GM21526 (cell line): ENCODE results near the gene LRCH1.

Experiments
- ATAC-seq: cut with Tn5 transposase; IDR thresholded peaks from one replicate; pipeline ENCODE4 v1.9.1; 2021; ENCODE audit warnings: moderate library complexity; ENCODE audit not compliant: unreplicated experiment, low FRiP score

LRCH1 gene

GRCh38 chr13:46782066-46782465 is 229.1 kb downstream of the LRCH1 start:
- ATAC-seq: no peak

DNA sequence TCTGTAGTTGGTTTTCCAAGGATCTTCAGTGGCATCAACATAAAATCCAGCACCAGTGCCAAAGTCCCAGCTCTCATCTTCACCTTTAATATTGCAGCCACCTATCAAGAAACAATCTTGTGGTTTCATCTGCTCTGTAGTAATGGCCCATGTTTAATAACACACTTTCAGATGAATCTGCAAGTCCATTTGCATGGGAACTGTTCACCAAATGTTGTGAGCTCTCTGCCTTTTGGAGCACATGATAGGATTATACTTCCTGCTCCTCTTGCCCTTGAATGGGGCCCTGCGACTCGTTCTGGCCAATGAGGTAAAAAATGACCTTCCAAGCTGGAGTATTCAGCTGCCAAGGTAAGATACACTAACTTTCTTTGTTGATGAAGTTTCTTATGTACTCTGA is 229.7 kb downstream of the LRCH1 start:
- ATAC-seq: no peak

DNA sequence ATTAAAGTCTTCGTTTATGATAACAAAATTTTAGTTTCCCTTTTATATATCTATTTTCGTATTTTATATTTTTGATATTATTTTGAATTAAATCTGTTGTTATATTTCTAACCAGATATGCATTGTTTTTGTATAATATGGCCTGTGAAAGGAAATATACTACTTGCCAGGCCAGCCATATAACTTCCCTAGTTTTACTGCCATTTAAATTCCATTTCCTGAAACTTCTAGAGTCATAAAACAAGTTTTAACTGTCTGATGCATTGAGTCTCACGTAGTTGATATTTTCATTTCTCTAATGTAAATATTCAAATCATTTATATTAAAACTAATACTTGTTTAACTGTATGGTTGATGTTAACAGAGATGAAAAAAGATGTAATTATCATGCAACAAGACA is 230.5 kb downstream of the LRCH1 start:
- no peak for ATAC-seq

GRCh38 chr13:46795321-46795720 is 242.4 kb downstream of the LRCH1 start:
- no peak for ATAC-seq

GRCh38 chr13:46796129-46796514 is 243.2 kb downstream of the LRCH1 start:
- ATAC-seq: no peak

DNA sequence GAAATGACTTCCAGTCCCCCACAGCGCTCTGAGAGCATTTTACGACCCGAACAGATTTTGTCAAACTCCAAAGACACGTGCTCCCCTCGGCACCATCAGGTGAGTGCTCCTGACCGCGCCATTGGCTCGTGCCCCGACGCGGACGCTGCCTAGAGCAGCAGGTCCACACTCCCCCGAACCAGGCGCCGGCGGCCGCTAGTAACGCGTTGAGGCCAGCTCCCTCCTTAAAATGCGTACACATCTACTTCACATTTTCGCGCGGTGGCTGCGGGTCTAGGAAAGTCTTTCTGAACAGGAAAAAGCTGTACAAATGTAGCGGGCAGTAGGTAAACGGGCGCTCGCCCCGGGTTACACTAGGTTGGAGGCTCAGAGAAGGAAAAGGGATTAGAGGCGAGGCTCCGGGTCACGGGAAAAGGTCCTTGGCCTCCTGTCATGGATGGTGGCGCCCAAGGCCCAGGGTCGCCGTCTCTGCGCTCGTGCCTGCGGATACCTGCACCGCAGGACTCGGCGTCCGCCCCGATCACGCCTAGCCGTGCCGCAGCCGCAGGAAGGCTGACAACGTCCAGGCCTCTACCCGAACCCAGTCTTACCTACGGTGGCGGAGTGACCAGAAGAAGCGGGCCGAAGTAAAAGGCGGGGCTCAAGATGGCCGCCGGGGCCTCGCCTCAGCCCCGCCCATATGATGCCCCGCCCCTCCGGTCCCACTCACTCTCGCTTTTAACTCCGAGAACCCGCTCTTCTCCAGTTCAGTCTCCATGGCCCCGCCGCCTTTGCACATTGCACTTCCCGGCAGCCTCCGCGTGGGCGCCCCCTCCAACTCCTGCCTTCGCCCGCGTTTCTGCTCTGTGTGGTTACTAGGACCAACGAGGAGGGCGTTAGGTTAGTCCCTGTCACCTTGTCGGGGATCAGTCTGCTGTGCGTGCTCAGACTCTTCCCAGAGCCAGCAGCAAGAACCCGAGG is 243.8 kb downstream of the LRCH1 start, which contains the start of gene ESD:
ESD (minus strand) TSS at position 647 of the 960 bp plus-strand sequence. CDS start 5,748 bp downstream, outside the sequence.
- ATAC-seq: peak; percentile 89

- ATAC-seq: no peak
These were observed 244.7 kb downstream of the LRCH1 start for GRCh38 chr13:46797501-46798237.

GRCh38 chr13:46799139-46799538 is 246.2 kb downstream of the LRCH1 start:
- ATAC-seq: no peak

DNA sequence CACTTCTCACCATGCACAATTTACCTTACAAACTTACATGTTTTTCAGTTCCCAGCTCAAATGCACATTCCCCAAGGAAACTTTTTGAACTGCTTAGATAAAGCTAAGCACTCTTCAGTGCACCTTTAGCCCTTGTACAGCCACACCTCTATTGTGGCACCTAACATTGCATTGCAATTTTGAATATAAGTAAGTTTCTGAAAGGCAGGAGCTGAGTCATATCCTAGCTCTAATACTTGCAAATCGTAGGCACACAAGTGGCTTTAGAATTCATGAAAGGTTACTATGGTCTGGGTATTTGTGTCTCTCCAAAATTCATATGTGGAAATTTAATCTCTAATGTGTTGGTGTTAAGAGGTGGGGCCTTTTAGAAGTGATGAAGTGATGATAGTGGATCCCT is 248.9 kb downstream of the LRCH1 start:
- ATAC-seq: no peak
